GM10248 (cell line): ENCODE results near the gene RIF1.

Experiments used
- CTCF ChIA-PET: fragments of 300-600 bp; sonication (Branson Sonifier 250); formaldehyde crosslinking; extraction: SDS; loops from one replicate; lab custom pipeline; 2021; ENCODE audit warnings: antibody characterized with exemption; lab: Yijun Ruan, JAX
- POLR2A ChIA-PET: fragments of 350-650 bp; sonication (Branson Sonifier 250); formaldehyde crosslinking; extraction: SDS; loops from one replicate; lab custom pipeline; 2020; ENCODE audit warnings: antibody characterized with exemption; lab: Yijun Ruan, JAX
- DNase-seq: peaks from one replicate; pipeline ENCODE4 v3.0.0; 2012; ENCODE audit errors: extremely low spot score
- CTCF ChIP-seq: IDR thresholded peaks from 2 replicates; pipeline ENCODE4 v1.5.1; 2012; ENCODE audit warnings: mild to moderate bottlenecking, low read depth; ENCODE audit errors: extremely low read depth, missing control alignments, control extremely low read depth

RIF1 gene

GRCh38 chr2:151526572-151527090 lies 116.9 kb downstream of the RIF1 start:
- POLR2A ChIA-PET, result no interaction called here

More at GRCh38 chr2:151526572-151527090, 116.9 kb downstream of the RIF1 start:
- CTCF ChIA-PET, result interaction anchor here (1.6 to 1.8 kb wide), 2 partner anchors 13 to 17 kb away, joined by 4 read pairs; no protein-coding TSS in a partner anchor
- TF ChIP-seq CTCF, result no peak
- DNase-seq, result no peak
